ENCODE data around the gene ORC6.
"Not testable (repeated sequence)": the region's sequence is repeated elsewhere in the genome, so short reads cannot be mapped to it uniquely, and the experiment has no call there.

Gene ORC6

DNA sequence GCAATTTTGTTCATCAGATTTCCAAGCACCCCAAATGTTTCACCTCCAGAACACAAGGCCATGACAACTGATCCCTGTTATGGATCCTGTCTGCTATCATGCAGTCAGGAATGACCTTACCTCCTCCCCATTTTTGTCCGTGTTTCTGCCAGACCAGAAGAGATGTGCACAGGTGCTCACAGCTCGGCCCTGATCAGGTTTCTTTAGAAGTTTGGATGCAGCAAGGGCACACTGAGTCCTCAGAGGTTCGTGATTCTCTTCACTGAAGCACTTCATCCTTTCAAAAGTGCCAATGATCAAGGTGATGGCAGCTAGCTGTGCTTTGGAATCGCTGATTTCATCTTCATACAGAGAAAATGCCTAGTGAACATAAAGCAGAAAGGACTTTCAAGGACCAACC is 27.3 kb upstream of the ORC6 start:
- TF ChIP-seq CTCF (IDR thresholded peaks at IDR 0.05; ENCODE audit: control insufficient read depth, insufficient read depth, low read depth, low read length, missing control alignments), result no peak
- H3K4me3 ChIP-seq (ENCODE audit: control insufficient read depth, low read depth, low read length), result no peak overlapping the region
- no peak for DNase-seq (ENCODE audit: low read depth)

GRCh38 chr16:46673320-46674013 is 16.0 kb upstream of the ORC6 start:
- peak; percentile 94 for TF ChIP-seq CTCF (IDR thresholded peaks at IDR 0.05; ENCODE audit: control insufficient read depth, insufficient read depth, low read depth, low read length, missing control alignments)
- H3K4me3 ChIP-seq (ENCODE audit: control insufficient read depth, low read depth, low read length), result no peak overlapping the region
- DNase-seq (ENCODE audit: low read depth), result no peak

DNA sequence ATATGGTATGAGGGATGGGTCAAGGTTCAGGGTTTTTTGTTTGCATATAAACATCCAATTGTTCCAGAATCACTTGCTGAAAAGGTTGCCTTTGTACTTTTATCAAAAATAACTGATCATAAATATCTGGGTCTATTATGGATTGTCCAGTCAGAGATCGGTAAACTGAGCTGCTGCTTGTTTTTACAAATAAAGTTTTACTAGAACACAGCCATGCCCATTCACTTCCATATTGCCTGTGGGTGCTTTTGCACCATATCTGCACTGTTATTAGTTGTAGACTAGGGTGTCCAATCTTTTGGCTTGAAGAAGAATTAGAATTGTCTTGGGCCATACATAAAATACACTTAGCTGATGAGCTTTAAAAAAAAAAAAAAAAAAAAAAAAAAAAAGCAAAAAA is 11.5 kb upstream of the ORC6 start:
- H3K4me3 ChIP-seq (ENCODE audit: control insufficient read depth, low read depth, low read length); DNase-seq (ENCODE audit: low read depth): not testable (repeated sequence)

DNA sequence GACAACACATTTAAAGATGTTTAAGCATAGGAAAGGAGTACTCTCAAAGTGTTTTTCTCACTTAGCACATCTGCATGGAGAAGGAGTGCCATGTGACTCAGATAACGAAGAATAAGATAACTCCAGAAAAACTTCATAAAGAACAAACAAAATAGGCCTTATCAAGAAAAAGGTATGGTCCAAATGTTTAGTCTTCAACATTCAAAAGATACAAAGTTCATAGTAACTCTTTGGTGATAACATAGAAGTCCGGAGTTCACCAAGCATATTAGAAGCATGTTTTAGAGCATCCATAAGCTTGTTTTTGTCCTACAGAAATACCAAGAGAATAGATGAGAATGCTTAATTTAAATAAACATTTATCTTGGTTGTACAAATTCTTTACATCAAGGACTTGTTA is 7.6 kb upstream of the ORC6 start:
- not testable (repeated sequence) for DNase-seq (ENCODE audit: low read depth); H3K4me3 ChIP-seq (ENCODE audit: control insufficient read depth, low read depth, low read length)

DNA sequence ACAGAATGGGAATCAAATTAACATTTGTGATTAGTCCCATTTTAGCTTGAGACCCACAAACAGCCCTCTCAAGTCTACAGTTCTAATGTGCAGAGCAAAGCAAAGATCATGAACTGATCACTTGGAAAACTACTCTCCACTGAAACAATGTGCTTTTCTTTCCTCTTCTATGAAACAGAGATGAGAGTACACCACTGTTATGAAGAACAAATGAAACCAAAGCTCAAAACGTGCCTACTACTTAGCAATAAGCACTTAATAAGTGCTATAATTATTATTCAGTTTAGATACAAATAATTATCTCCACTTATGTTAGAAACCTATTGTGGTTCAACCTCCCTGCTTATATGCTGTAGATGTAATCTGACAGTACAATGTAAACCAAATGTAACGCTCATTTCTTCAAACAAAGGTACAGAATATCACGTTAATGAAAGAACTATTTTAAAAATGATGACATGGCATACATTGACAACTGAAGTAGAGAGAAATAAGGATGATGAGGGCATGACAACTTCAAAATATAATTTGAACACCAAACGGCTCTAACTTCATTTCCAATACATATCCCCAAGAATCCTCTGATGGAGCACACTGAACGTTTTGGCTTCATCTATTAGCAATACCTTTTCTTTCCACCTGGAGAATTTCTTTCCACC is 2.5 kb upstream of the ORC6 start:
- no peak overlapping the region for H3K4me3 ChIP-seq (ENCODE audit: control insufficient read depth, low read depth, low read length)
- DNase-seq (ENCODE audit: low read depth), result no peak
- TF ChIP-seq CTCF (IDR thresholded peaks at IDR 0.05; ENCODE audit: control insufficient read depth, insufficient read depth, low read depth, low read length, missing control alignments), result no peak

DNA sequence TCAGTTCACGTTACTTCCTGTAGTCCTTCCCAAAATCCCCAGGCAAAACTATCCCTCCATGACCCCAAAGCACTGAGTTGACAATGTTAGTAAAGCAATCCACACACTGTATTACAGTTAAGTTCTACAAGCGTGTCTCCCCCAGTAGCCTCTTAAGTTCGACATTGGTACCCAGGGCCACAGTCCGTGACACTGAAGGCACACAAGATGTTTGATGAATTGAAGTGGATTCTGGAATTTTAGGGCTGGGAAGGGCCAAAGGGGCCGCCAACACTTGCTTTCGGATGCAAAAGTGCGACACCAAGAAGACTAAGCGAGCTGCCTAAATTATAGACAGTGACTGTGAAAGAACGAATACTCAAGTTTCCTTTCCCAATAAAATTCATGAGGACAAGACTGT is 2.0 kb upstream of the ORC6 start:
- TF ChIP-seq CTCF (IDR thresholded peaks at IDR 0.05; ENCODE audit: control insufficient read depth, insufficient read depth, low read depth, low read length, missing control alignments), result no peak
- no peak for DNase-seq (ENCODE audit: low read depth)
- H3K4me3 ChIP-seq (ENCODE audit: control insufficient read depth, low read depth, low read length), result no peak overlapping the region; the same call in none of the 2 replicates

- H3K4me3 ChIP-seq (ENCODE audit: control insufficient read depth, low read depth, low read length), result peak overlapping the region; percentile 92
- DNase-seq (ENCODE audit: low read depth), result no peak
- no peak for TF ChIP-seq CTCF (IDR thresholded peaks at IDR 0.05; ENCODE audit: control insufficient read depth, insufficient read depth, low read depth, low read length, missing control alignments)
Observed at GRCh38 chr16:46688101-46688653, 1.3 kb upstream of the ORC6 start.

Measured in AG09309 (cell line).